ENCODE data around the gene SLC28A2.

SLC28A2 gene

DNA sequence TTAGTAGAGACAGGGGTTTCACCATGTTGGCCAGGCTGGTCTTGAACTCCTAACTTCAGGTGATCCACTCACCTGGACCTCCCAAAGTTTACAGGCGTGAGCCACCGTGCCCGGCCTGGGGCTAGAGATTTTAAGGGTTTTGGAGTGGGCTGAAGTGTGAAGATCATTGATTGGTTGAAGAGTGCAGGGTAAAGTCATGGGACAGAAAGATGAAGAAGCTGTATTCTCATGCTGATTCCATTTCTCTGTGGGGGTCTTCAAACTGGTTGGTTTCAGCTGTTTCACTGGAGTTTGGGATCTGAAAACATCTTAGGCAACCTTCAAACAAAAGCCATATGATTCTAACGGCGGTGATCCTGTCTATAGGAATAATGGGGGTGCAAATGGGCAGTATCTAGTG, 74.2 kb downstream of the SLC28A2 start:
- Histone ChIP-seq H4K20me1 (ENCODE audit: control insufficient read depth, insufficient read depth, low read depth, low read length) (no peaks in the 10 kb centered on the region), H3K9me3 (ENCODE audit: control insufficient read depth, insufficient read depth, low read length) (no peaks in the 10 kb centered on the region), H3K27me3 (ENCODE audit: control insufficient read depth, low read length) (peaks cover 9% of the 10 kb centered on the region; the same call in 1 of the 2 replicates), H3K4me2 (ENCODE audit: low read length) (no peak overlapping the region), H3K36me3 (ENCODE audit: control insufficient read depth, low read length) (no peaks in the 10 kb centered on the region), H3K9me2 (replicated peaks; ENCODE audit: control insufficient read depth, low read length) (no peaks in the 10 kb centered on the region), H3K27ac (ENCODE audit: low read depth, low read length) (no peak overlapping the region), H3F3A (ENCODE audit: control insufficient read depth, insufficient read depth) (no peaks in the 10 kb centered on the region), H3K4me3 (ENCODE audit: low read length) (no peak overlapping the region), H3K4me1 (ENCODE audit: control insufficient read depth, low read length) (no peaks in the 10 kb centered on the region), H3K79me2 (ENCODE audit: control insufficient read depth, low read length) (no peaks in the 10 kb centered on the region)
- no peak for TF ChIP-seq EZH2phosphoT487 (IDR thresholded peaks at IDR 0.05; ENCODE audit: borderline replicate concordance, low read length)
- TF ChIP-seq, protein P1, sequence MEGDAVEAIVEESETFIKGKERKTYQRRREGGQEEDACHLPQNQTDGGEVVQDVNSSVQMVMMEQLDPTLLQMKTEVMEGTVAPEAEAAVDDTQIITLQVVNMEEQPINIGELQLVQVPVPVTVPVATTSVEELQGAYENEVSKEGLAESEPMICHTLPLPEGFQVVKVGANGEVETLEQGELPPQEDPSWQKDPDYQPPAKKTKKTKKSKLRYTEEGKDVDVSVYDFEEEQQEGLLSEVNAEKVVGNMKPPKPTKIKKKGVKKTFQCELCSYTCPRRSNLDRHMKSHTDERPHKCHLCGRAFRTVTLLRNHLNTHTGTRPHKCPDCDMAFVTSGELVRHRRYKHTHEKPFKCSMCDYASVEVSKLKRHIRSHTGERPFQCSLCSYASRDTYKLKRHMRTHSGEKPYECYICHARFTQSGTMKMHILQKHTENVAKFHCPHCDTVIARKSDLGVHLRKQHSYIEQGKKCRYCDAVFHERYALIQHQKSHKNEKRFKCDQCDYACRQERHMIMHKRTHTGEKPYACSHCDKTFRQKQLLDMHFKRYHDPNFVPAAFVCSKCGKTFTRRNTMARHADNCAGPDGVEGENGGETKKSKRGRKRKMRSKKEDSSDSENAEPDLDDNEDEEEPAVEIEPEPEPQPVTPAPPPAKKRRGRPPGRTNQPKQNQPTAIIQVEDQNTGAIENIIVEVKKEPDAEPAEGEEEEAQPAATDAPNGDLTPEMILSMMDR (IDR thresholded peaks at IDR 0.05; ENCODE audit: low read depth, low read length, poor library complexity, severe bottlenecking), result no peak

DNA sequence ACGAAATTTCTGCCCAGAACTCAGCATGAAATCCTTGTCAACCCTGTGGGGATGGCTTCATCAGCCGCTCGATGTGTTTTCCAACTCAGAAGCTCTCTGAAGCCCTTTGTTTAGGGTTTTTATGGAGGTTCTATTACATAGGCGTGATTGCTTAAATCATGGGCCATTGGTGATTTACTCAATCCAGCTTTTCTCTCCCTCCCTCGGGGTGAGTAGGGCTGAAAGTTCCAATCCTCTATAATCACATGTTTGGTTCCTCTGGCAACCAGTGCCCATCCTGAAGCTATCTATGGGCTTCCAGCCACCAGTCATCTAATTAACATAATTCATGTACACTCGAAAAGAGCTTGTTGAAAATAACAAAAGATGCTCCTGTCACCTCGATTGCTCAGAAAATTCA, 74.7 kb downstream of the SLC28A2 start:
- peaks cover 10% of the 10 kb centered on the region; the same call in 1 of the 2 replicates for H3K27me3 ChIP-seq (ENCODE audit: control insufficient read depth, low read length)
- H3K36me3 ChIP-seq (ENCODE audit: control insufficient read depth, low read length), result no peaks in the 10 kb centered on the region
- H3K4me3 ChIP-seq (ENCODE audit: low read length), result no peak overlapping the region
- H3F3A ChIP-seq (ENCODE audit: control insufficient read depth, insufficient read depth), result no peaks in the 10 kb centered on the region
- no peak overlapping the region for H3K27ac ChIP-seq (ENCODE audit: low read depth, low read length)
- no peak for TF ChIP-seq EZH2phosphoT487 (IDR thresholded peaks at IDR 0.05; ENCODE audit: borderline replicate concordance, low read length)
- TF ChIP-seq, protein P1 (IDR thresholded peaks at IDR 0.05; ENCODE audit: low read depth, low read length, poor library complexity, severe bottlenecking), result no peak
- no peak overlapping the region for H3K4me2 ChIP-seq (ENCODE audit: low read length)
- H3K9me2 ChIP-seq (replicated peaks; ENCODE audit: control insufficient read depth, low read length), result no peaks in the 10 kb centered on the region
- no peaks in the 10 kb centered on the region for H3K9me3 ChIP-seq (ENCODE audit: control insufficient read depth, insufficient read depth, low read length)
- no peaks in the 10 kb centered on the region for H4K20me1 ChIP-seq (ENCODE audit: control insufficient read depth, insufficient read depth, low read depth, low read length)
- H3K79me2 ChIP-seq (ENCODE audit: control insufficient read depth, low read length), result no peaks in the 10 kb centered on the region
- no peaks in the 10 kb centered on the region for H3K4me1 ChIP-seq (ENCODE audit: control insufficient read depth, low read length)
